Non-pigmented ciliary epithelial cell (primary cell): Measurements from ENCODE around the gene MKI67.

Experiments used
- DNase-seq: peaks from one replicate; pipeline ENCODE4 v3.0.0-alpha.2; 2010; ENCODE audit warnings: low read depth

The MKI67 gene

DNA sequence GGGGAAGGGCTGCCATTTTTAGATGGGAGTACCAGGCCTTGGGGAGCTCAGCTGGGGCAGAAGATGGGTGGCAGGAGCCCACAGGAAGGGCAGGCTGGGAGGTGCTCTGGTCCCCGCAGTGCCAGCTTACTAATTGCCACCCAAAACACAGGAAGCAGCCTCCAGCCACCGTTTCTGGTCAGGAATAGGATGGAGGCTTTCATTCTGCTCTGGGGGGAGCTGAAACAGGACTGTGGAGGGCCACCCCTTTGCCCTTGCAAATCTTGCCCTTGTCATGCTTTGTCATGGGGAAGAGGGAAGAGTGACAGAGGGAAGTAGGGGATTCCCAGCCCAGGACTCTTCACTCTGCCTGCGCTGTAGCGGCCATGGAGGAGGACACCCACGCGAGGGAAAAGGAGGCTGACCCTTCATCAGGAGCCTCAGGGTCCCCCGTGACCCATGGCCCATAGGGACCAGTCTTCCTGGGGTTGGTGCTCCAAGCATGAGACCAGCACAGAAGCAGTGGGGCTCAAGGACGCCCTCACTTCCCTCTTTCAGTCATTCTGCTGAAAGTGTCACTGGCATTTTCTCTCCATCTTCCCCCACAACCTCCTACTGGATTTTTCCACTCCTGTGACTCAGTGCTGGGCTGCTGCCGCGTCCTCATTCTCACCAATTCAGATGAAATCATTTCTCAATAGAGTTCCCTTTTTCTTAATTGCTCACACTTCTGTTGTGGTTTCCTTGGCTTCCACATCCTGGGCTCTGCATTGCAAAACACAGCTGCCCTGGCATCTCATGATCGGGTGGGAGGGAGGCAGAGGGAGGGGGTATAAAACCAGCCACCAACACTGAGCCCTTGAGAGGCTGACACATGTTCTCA, 61.9 kb downstream of the MKI67 start:
- DNase-seq, result peak; percentile 60

DNA sequence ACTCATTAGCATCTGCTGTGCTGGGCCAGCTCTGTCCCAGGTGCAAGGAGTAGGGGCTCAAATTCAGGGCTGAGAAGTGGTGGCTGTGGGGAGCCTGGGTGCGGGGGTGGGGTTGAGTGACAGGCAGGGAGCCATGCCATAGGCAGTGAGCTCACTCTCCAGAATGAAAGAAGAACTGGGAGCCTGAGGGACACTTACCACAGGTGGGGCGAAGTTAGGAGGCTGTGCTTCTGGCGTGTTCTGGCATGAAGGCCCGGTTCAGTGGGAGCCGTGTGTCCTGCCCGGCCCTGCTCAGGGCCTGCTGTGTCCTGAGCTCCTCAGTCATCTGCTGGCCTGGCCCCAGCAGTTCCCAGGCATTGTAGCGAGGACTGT, 62.5 kb downstream of the MKI67 start:
- DNase-seq, result no peak

DNA sequence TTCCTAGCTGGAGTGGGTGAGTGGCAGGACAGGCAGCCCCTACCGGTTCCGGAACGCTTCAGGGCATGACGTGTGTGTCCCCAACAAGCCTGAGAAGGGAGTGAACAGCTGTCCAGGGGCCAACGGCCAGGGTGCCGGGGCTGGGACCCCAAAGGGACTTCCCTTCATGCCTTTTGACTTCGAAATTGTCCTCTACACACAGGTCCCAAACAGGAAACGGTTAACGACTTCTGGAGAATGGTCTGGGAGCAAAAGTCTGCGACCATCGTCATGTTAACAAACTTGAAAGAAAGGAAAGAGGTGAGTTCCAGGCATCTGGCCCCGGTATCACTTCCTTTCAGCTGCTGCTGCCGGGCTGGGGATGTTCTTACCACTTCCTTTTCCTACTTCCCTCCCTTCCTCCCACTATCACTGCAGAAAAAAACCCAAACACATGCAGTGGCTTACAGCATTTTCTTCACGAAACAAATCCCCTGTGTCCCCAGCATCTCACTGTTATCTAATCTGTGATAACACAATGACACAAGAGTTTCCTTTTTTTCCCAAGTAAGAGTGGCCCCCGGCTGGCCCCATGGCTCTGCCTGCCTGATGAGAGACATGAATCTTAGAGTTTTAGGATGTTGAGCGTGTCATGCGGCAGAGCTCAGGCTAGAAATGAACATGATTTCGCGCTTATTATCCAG, 63.2 kb downstream of the MKI67 start:
- DNase-seq, result no peak

DNA sequence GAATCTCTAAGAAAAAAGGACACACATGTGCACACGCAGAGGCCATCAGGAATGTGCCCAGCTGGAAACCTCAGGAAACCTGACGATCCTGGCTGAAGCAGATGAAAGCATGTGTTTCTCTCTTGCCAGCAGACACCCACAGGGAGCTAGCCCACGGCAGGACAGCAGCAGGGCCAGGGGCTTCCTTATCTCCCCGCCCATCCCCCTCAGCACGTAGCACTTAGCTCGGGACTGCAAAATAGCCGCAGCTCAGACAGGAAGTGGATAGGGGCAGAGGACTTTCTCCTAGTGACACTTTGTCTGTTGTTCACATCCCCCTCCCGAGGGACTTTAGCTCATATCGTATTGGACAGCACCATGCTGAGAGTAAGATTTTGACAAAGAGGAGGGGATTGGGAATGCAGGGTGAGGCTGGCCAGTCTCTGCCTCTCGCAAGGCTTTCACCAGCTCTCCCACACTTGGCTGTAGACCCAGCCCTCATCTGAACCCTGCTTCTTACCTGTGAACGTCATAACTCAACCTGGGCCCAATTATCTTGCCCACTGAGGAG, 63.8 kb downstream of the MKI67 start:
- no peak for DNase-seq

DNA sequence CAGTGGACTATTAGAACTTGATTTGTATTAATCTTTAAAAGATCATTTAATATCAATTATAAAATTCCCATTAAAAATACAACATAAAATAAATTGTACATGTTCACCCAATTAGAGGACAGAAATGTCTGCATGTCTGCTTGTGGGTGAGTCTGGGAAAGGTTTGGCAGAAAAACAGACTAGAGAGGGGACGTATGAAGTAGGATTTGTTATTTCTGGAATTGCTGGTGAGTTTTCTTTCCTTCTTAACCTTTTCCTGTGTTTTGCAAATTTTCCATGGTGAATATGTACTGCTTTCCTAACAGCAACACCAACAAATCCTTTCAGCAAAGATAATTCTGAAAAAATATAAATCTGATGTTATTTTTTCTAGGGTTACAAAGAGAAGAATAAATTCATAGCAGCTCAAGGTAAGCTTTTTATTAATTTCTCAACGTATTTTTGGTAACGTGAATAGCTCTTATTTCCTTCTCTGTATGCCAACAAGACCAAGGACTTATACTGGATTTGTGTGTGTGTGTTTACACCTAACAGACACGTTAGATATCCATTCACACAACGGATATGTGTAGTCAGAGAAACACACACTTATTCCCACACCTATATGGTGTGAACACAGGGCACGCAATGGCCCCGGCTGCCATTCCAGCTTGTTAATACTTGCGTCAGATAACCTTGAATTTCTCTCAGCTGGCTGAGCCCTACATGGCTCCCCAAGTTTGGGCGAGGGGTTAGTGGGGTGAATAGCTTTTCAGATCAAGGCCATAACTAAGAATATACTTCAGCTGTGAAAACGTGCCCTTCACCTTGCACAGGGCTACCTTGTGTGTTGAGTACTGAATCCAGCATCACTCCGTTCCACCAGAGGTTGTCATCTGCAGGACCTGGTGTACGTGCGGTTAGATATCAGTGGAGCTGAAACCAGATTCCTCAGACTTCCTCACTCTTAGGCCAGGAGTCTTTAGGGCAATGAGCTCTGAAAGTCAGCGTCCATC, 64.6 kb downstream of the MKI67 start:
- DNase-seq, result no peak

DNA sequence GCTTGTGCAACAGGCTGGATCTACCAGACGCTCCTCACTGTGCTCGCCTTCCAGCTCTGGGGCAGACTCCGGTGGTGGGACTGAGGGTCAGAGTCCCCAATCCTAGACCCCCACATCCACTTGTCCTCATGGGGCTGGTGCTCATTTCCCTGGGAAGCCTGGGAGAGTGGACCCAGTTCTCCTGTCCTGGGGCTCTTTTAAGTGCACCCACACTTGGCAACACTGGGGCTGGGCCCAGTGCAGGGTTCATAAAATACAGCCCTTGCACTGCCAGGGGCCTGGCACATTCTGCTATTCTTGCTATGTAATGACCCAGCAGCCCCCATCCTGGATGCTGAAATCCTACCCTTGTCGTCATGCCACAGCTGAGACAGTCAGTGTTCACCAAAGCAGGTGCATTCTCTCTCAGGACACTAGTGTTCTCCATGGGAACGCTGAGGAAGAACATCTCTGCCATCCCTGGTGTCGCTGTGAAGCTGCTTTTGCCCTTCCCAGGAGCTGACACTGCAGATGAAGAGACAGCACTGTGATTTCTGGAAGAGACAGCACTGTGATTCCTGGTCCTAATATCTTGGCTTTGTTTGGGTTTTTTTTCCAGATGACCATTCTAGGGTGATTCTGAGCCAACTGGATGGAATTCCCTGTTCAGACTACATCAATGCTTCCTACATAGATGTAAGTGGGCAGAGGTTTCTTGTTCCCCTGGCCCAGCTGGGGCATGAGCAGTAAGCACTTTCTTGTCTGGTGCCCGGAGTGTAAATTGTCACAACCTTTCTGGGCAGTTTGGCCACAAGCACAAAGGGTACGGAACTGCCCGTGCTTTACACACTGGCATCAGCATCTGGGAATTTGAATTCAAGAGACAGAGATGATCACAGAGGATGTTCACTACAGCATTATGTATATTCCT, 65.6 kb downstream of the MKI67 start:
- no peak for DNase-seq

DNA sequence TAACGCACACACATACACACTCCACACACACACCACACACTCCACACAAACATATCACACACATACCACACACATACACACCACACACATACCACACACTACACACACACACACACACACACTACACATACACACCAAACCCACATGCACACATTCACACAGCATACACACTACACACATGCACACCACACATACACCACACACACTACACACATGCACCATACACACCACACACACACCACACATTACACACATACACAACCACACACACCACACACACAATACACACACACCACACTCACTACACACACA, 66.3 kb downstream of the MKI67 start:
- DNase-seq, result no peak

DNA sequence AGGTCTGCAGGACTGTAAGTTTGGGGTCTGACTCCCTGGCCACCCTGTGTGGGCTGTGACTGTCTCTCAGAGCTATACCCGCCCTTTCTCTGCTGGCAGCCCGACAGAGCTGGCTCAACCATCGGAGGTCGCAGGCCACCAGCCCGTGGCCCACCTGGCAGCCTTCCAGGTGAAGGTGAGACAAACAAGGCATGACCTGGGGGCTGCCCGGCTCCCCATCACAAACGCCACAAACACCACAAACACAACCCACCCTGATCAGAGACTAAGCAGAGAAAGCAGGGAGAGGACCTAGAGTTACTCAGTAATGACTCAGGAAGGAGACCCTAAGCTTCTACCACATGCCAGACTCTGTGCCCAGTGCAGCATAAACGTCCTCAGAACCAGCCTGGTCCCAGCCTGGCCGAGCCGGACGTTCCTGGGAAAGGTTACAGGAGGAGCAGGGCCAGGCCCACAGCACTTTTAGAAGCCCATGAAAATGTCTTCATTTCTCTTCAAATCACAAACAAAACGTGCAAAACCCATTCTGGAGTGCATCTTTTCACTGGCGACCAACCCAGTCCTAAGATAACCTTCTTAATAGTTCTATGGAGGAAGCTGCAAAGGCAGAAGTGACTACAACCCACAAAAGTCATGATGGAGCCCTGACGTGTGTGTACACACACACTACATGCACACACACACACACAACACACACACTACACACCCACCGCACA, 66.8 kb downstream of the MKI67 start:
- DNase-seq, result no peak

DNA sequence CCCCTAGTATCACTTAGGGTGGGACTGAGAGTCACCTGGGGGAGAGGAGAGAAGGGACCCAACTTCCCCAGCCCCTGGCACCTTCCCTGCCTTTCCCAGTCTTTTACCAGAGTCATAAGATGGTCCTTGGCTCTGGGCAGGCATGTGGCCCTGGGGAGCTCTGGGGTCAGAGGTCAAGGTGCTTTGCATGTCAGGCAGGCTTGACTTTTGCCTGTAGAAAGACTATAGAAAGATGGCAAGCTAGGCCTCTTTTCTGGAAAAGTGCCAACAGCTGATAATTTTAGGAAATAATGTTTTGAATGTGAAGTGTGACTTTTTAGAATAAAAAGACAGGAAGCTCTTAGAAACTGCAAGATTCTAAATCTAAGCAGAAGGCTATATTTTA, 67.5 kb downstream of the MKI67 start:
- no peak for DNase-seq

DNA sequence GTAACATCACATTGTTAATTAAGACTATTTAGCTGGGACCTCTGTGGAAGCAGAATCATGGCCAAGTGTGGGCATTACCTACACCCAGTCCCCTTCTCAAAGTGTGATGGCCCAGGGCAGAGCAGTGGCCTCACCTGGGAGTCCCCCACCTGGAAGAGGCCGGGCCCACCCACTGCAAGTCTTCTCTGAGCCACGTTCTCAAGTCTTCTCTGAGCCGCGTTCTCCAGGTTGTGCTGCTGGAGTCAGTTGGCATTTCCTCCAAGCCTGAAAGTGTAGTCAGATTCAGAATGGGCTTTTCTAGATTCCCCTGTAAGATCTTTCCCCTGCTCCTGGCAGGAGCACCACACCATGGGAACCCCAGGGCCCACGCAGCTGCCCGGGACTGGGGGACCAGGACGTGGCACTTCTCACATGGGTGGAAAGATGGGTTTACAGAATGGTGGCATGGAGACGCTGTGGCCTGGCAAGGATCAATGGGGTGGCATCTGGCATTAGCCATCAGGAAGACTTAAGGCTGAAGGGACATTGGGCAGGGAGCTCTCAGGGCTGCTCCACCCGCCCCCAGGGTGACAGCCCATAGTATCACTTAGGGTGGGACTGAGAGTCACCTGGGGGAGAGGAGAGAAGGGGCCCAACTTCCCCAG, 68.0 kb downstream of the MKI67 start:
- no peak for DNase-seq

DNA sequence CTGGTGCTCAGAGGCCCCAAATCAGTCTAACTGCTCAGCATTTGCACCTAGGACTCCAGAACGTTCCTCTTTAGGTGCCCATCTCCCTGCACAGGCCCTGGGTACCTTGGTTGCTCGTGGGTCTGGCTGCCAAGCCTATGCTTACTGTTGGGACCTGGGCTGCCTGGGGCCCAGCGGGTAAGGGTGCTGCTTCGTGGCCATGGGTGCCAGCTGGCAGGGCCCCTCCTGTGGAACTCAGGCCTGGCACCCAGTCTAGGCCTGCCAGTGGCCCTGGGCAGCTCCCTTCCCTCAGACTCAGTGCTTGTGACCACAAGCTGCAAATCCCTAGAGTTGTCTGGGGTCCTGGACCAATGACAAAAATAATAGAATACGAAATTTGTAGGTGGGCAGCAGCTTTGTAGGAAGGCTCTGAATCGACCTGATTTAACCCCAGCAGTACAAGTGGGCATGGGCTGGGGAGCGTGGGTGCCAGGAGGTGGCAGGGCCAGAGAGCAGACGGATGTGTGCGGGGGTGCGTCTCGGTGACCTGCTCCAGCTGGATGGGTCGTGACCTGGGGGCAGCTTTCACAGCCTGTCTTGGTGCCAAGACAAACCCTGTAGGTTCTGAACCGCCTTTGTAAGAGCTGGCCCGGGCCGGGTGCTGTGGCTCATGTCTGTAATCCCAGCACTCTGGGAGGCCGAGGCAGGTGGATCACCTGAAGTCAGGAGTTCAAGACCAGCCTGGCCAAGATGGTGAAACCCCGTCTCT, 69.7 kb downstream of the MKI67 start:
- DNase-seq, result no peak

DNA sequence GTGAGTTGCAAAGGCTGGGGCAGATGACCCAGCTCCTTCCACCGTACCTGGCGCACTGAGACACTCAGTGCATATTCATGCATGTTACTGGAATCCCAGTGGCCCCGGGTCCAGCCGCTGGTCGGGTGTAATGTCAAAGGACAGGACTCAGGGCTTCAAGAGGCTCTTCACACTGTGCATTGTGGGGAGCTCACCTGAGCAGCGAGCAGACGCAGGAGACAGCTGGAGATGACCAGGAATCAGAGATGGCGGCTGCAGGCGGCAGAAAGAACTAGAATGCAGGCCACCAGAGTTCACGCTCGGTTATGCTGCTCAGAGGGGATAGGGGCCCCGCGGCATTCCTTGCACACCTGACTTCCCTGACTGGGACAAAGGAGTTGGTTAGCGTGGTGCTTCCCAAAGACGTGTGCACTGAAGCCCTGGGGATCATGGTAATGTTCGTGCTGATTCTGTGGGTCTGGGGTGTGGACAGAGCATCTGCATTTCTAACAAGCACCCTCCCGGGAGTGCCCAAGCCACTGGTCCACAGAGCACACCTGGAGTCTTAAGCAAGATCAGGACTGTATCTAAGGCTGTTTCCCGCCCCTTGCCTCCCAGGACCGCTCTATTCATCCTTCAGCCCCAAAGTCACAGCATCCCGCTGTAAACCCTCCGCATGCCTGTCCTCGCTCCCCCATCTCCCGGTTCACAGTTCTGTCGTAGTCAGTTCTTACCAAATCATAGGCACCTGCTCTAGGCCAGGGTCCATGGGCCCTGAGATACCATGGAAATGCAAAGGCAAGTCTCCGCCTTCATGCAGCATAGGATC, 71.0 kb downstream of the MKI67 start:
- DNase-seq, result no peak

DNA sequence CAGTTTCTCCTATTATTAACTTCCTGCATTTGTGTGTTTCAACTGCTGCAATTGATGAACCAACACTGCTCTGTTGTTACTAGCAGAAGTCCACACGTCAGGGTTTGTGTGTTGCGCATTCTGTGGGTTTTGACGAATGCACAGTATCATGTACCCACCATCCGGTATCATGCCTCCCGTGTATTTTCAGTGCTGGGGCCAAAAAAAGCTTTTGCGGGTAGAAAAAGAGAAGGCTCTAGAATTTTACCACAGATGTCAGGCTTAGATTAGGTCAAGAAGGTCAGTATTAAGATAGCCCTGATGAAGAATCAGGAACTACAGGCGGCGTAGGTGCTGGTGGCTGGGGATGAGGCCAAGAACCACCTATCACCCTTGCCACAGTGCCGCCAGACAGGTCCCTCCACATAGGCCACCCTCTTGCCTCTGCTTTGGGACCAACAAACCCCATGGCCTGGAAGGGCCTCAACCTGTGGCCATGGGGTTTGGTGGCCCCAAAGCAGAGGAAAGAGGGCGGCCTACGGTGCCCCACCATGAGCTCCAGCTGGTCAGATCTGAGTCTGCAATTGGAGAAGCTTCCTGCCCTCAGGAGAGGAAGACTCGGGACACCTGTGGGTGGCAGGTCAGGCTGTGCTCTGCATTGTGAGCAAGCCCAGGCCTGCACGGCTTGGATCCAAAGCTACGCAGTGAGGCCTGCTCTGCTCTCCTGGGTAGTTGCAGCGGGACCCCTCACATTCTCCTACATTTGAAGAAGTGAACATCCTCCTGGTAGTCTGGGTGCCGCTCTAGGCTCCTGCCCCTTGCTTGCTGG, 71.9 kb downstream of the MKI67 start:
- DNase-seq, result no peak

DNA sequence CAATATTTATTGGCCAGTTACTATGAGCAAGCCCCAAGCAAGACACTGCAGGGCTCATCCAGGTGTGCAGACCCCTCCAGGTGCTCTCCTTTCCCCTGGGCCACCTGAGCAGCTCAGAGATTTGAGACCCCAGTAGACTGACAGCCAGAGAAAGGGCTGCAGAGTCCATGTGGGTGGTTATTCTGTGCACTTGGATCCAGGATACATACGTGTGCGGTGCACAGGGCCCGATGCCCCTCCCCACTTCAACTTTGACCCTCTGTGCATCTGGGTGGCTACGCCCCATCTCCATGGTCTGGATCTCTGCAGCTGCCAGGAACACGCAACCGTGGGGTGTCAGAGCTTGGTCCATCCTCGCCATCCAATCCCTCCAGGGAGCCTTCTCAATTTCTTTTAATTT, 72.9 kb downstream of the MKI67 start:
- DNase-seq, result no peak

DNA sequence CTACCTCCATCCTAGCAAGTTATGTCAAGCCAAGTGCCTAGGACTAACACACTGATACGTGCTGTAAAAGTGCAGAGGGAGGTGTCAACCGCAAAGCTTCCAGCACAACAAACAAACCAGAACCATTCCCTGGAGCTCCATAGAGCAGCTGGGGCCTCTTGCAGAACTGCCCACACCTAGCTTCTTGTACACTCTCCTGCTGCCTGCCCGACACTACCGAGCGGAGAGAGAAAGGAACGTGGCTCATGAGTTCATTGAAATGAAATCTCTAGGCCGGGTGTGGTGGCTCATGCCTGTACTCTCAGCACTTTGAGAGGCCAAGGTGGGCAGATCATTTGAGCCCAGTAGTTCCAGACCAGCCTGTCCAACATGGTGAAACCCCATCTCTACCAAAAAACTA, 73.5 kb downstream of the MKI67 start:
- no peak for DNase-seq

DNA sequence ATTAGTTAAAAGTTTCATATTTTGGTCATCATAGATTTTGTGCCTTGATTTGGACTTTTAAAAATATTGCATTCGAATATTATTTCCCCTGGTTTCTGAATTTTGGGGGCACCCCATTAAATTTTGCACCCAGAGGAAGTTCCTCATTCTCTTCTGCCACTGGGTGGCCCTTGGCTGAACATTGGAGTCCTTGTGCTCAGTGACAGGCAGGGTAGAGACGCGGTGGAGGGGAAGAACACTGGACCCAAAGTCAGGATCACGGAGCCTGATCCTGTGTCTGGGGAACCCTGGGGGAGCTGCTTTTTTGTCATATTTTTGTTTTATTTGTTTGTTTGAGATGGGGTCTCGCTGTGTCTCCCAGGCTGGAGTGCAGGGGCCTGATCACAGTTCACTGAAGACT, 74.7 kb downstream of the MKI67 start:
- DNase-seq, result no peak

DNA sequence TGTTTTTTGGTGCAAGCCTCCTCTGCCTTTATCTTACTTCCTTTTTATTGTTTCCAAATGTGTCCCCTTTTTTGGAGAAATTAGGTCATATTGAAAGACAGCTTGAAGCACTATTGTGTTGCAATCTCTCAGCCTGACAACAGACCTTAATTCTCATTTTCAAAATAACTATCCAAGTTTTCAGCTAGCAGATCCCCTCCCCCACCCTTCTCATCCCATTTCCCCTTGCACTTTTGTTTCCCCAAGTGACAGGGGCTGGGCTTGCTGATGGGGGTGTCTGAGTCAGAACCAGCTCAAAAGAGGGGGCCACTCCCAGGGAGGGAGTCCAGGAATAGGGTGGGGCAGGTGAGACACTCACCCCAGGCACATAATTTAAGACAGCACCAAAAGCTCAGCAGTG, 75.3 kb downstream of the MKI67 start:
- DNase-seq, result no peak

DNA sequence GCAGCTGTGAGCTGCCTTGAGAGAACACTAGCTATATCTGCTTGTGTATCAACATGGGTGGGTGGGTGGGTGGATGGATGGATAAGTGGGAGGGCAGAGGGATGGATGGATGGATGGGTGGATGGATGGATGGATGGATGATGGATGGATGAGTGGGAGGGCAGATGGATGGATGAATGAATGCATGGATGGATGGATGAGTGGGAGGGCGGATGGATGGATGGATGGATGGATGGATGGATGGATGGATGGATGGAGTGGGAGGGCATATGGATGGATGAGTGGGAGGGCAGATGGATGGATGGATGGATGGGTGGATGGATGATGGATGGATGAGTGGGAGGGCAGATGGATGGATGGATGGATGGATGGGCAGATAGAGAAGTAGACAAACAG, 76.1 kb downstream of the MKI67 start:
- no peak for DNase-seq
